CMK (cell line): ENCODE measurements around the gene CHRNA3.
A peak's percentile ranks its signal among the peaks of the same experiment; 100 is the strongest.

Experiments used
- DNase-seq: peaks from one replicate; pipeline ENCODE4 v3.0.0-alpha.2; 2010; ENCODE audit warnings: low read depth

CHRNA3 gene

DNA sequence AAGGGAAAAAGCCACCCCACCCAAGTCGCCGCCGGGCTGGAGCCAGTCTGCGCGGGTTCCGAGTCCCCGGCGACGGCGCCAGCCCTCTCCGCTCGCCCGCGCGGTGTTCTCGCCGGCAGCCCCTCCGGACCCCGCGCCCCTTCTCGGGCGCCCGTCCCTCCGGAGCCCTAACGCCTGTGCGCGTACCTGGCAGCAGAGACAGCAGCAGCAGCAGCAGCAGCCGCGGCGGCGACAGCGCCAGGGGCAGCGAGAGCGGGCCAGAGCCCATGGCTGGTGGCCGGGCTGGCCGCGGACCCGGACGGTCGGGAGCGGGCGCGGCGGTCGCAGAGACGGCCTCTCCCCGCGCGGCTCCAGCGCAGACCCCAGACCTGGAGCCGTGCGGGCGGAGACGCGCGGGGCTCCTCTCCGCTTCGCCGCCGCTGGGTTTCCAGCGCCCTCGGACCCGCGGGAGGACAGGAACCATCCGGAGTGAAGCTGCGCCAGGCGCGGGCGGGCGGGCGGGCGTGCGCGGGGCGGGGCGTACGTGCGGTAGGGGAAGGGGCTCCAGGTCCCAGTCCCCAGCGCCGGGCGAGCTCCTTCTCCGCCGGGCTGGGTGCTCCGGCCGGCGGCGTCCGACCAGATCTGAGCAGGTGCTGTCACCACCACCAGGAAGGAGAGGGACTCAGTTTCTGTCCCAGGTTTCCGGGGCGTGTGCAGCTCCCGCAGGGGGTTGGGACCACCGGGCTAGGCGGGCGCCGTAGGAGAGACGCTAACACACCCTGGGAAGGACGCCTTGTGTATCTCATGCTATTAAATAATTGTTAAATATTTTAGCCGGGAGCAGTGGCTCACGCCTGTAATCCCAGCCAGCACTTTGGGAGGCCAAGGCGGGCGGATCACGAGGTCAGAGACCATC, at the start of gene CHRNA3:
Gene CHRNA3, minus strand, starts transcription at position 470 of the 895 bp plus-strand sequence. Its CDS starts 202 bp downstream, at position 268.
- DNase-seq: no peak

DNA sequence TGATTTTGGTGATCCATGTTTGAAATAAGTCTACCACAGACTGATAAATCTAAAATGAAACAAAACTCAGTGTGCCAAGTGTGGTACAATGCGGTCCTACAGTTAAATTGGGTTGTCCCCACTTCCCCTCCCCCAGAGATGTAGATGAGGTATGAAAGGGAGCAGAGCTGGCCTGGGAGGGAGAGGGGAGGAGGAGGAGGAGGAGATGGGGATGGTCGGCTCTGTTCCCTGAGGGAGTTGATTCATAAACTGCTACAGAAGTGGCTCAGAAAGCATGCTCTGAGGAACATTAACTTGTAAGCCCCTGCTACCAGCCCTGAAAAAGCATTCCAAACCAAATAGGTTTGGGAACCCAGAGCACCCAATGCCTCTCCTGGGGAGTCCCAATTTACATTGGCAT, 48.2 kb upstream of the CHRNA3 start:
- no peak for DNase-seq

DNA sequence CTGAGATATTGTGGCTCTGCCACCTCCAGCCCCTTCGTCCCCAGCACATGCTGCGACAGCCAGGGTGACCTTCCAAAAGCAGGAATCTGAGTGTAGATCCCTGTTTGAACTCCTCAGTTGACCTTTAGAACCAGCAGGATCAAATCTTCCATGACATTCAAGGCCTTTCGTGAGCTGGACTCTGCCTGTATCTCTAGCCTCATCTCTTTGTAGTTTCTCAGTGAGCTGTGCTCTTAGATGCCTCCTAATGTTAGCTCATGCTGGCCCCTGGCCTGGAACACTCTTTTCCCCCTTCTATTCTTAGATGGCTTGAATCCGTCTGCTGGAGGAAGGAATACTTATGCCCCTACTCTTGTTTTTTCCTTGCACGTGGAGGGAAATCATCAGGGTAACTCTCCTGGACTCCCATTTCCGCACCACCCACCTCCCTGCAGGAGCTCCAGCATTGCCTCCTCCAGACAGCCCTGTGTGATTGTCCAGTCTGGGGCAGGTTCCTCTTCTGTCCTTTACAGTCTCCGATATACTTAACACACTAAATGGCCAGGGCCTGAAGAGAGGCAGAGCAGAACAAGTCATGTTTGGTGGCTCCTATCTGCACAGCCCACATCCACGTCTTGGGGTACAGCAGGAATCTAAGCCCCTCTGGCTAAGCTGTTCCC, 46.9 kb upstream of the CHRNA3 start:
- no peak for DNase-seq

DNA sequence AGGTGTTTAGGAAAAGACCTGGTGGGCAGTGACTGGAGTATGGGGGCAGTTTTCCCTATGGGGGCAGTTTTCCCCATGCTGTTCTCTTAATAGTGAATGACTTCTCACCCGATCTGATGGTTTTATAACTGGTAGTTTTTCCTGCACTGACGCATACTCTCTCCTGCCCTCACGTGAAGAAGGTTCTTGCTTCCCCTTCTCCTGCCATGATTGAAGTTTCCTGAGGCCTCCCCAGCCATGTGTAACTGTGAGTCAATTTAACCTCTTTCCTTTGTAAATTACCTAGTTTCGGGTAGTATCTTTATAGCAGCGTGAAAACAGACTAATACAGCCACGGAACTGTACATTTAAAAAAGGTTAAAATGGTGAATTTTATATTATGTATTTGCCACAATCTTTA, 45.2 kb upstream of the CHRNA3 start:
- DNase-seq: no peak

DNA sequence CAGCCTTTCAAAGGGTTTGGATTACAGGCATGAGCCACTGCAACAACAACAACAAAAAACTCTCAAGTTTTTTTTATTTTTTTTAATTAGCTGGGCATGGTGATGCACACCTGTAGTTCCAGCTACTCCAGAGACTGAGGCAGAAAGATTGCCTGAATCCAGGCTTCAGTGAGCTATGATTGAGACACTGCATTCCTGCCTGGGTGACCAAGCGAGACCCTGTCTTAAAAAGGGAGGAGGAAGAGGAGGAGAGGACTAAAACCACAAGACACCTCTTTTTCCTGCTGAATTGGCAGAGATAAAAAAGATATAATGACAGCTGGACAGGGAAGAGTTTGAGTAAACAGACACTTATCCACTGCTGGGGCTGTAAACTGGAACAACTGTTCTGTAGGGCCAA, 42.9 kb upstream of the CHRNA3 start:
- DNase-seq: no peak

DNA sequence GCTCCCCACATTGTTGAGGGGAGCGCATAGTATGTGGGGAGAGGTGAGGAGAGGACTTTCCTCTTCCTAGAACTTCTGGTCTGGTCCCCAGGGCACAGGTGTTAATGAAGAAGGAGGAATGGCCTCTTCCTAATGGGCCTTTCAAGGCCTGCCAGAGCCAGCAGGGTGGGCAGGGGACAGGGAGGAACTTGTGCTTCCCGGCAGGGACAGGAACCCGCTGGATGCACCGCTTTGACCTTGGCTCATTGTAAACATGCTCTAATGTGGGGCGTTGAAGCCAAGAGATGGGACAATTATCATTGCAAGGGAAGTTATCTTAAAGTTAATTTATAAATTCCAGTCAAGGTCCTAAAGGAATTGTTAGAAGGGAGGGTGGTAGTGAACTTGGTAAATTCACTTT, 41.2 kb upstream of the CHRNA3 start:
- no peak for DNase-seq

DNA sequence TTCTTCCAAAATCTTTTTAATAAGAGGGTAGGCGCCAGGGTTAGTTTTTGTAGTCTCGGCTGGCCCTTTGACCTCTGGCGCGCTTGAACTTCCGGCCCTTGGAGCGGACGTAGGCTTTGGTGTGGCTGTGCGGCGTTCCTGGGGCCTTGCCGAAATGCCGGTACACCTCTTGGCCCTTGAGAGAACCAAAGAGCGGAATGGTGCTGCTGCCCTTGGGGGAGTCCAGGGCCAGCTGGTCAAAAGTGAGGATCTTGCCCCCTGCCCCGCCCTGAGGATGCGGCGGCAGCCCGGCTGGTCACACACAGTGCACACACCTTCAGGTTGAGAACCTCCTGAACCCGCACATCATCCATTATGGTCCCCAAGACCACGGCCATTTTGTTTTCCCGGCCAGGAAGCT, 40.2 kb upstream of the CHRNA3 start:
- no peak for DNase-seq

DNA sequence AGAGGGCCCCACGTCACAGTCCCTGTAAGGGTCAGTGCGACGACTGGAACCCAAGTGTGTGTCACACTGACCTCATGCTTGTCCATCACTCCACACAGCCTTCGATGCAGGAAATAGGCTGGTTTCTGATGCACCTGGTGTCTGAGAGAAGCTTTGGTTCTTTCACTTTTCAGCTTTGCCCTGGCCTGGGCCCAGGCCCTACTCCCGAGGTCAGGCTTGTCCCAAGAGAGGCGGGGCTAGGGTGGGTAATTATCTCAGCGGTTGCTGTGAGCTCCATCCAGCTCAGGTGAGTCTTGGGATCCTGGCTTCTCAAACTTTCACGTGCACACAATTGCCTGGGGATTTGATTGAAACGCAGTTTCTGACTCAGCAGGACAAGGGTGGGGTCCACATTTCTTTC, 39.8 kb upstream of the CHRNA3 start:
- no peak for DNase-seq

DNA sequence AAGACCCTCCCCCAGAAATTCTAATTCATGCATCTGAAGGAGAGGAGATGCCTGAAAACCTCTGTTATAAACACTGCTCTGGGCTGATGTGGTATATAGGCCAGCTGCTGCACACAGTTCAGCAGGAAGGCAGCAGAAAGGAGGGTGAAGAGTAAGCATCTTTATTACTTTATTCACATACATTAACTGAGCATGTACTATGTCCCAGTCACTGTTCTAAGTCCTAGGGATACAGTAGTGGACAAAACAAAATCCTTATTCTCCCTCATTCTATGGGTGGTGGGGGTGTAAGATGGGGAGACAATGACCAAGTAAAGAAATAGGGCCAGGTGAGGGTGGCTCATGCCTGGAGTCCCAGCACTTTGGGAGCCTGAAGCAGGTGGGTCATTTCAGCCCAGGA, 38.0 kb upstream of the CHRNA3 start:
- no peak for DNase-seq

DNA sequence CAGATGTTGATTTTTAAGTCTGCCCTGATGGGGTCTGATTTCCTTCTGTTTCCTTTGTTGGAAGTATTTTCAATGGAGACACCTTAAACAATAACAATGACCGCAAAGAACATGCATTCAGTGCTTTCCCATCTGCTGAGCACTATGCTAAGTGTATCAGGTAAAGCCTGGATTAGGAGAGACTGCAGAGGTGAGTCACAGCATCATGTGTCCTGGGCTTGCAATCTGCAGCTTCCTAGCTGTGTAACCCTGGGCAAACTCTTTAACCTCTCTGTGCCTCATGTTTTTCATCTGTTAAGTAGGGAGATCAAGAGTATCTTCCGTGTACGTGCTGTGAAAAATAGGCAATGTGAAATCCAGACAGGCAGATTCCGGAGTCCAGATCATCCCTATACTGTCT, 33.5 kb upstream of the CHRNA3 start:
- no peak for DNase-seq

DNA sequence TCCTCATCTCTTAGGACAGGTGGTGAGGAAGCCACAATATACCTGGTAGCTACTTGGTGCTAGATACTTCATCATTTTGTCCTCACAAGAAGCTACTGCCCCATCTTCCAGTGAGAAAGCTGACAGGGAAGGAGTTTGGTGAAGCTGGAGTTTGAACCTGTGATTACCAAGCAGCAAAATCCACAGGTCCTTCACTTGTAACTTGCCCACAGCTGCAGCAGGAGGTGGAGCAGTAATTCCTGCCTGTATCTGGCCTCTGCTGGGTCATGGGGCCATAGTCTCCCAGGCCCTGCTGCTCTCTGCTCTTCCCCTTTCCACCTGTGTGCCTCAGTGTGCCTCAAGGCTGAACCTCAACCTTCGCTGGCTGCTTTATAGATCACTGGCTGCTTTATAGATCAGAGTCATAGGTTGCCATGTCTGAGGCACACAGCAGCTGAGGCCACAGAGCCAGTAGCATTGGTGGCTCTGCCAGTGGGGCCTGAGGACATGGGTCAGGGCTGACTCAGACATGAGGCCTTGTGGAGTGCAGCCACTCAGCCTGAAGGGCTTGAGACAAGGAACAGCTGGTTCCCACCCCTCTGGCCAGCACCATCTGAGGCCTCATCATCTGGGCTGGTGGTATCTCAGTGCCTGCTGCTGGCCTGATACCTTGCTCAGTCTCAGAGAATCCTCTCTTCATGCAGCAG, 31.3 kb upstream of the CHRNA3 start:
- no peak for DNase-seq

DNA sequence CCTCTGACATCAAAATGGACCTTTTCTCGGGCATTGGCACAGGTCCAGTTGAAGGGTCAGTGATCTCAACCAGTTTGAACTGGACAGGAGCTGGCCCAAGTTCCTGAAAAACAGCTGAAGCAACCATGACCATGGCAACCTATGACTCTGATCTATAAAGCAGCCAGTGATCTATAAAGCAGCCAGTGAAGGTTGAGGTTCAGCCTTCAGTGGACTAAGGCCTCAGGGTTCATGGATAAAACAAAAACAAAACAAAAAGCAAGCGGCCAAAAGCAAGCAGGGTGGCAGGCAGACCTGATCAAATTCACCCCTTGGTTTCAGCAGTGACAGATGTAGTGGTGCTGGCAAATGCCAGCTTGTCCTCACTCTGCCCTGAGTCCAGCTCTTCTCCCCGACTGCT, 30.2 kb upstream of the CHRNA3 start:
- no peak for DNase-seq

DNA sequence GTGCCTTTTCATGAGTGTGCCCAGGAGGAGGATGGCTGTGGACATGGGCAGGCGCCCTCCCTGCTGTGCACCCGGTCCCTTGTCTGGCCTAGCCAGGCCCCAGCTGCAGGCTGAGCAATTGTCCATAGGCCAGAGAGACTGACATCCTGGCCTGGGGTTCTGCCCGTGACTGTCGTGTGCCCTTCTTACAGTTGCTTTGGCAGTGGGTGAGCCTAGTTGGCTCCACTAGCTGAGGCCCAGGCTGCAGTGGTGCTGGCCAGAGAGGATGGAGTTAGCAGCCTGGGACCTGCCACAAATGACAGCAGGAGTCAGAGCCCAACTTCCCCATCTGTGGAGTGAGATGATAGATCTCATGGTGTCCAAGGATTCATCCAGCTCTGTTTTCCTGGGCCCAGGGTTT, 29.2 kb upstream of the CHRNA3 start:
- no peak for DNase-seq

DNA sequence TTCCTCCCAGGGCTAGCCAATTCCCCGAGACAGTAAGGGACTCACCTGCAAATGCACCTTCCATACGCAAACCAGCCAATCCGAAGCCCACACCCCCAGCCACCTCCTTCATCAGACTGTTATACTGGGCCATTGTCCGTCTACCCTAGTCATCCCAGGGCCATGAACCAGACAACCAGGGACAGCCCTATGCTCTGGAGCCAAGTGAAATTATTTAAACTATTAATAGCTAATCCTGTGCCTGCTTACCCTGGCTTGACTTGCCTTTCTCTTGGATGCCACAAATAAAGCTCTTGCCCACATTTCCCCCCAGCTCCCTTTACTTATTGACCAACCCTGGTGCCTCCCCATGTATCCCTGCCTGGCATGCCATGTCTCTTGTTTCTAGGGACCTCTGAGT, 24.2 kb upstream of the CHRNA3 start:
- no peak for DNase-seq

DNA sequence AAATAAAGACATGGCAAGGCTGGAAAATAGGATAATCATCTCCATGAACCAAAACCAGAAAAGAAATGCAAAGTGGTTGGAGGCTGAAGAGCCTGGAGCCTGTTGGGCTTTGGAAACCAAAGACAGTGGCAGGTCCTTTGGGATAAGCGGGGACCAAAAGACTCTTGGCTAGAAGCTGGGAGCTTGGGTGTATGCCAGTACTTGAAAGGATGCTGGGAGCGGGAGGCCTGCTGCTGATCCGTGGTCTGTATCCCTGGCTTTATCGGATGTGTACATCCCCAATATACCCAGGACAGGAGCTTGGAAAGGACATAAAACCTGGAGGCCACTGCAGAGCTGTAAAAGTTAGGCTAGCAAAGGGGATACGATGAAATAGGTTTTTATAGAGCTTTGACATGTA, 21.5 kb upstream of the CHRNA3 start:
- DNase-seq: no peak

DNA sequence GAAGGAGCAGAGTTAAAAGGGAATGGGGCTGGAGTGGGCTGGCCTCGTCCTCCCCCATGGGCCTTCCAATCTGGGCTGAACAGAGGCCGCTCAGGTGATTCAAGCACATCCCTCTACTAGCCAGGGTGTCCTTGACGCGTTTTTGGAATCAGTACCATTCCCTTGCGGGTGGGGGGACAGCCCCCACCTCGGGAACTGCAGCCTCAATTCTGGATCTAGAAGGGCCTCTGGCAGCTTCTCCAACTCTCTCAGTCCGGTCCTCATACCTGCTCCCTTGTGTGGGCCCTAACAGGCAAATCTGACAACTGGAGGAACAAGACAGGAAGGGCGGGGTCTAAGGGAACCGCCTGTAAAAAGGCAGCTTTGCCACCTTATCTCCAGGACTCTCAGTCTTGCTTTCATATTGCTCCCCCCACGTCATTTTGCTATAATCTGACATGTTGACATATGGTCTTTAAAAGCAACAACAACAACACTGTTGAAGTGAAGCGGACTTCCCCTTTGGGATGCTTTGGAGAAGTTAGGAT, 21.0 kb upstream of the CHRNA3 start:
- no peak for DNase-seq

DNA sequence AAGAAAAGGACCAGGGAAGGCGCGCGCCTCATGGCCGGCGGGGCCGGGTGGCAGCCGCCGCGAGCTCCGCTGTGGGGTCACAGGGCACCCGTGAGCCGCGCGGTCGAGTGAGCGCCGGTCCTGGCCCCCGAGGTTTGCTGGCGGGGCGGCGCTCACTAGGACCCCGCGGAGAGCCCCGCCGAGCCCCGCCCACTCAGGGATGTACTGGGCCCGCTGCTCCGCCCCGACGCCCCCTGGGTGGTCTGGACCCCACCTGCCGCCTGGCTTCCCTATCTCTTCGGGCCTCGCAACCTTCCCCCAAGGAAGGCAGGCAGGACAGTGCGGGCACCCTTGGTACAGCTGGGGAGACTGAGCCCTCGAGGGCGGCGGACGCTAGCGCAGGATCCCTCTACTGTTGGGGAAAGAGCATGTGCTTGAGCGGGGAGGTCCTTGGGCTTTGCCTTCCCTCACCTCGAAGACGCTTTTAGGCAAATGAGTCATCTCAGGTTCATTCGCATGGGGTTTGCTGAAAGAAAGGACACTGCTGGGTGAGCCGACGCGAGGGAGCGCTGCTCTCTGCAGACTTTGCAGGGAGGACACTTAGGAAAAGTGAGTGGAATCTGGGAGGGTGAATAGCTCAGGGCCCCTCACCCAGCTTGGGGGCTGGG, 20.4 kb upstream of the CHRNA3 start, which contains the start of gene CHRNB4:
Gene CHRNB4, minus strand, starts transcription at position 109 of the 647 bp plus-strand sequence. Its CDS starts 77 bp downstream, at position 32.
- no peak for DNase-seq

DNA sequence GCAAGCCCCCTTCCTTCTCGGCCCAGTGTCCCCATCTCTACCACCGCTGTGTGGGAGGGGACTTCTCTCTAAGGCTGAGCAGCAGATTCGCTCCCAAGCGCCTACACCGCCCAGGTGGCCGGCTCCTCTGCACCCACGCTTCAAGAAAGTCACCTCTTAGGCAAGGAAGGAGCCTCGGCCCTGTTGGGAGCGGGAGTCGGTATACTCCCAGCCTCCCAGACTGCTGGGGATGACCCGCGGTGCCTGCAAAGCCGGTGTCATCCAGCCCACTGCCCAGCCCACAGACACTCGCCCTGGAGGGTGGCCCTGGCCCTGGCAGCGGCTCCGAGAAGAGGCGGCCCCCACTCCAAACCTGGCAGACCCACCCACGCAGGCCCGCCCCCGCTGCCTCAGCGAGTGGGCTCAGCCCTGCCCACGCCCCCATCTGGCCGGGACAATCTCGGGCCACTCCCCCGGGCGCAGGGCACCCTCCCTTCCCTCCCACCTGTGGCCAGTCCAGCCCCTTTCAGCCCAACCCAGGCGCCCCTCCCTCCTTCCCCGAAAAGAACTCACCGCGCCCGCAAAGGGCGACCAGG, 19.8 kb upstream of the CHRNA3 start:
- DNase-seq: no peak

DNA sequence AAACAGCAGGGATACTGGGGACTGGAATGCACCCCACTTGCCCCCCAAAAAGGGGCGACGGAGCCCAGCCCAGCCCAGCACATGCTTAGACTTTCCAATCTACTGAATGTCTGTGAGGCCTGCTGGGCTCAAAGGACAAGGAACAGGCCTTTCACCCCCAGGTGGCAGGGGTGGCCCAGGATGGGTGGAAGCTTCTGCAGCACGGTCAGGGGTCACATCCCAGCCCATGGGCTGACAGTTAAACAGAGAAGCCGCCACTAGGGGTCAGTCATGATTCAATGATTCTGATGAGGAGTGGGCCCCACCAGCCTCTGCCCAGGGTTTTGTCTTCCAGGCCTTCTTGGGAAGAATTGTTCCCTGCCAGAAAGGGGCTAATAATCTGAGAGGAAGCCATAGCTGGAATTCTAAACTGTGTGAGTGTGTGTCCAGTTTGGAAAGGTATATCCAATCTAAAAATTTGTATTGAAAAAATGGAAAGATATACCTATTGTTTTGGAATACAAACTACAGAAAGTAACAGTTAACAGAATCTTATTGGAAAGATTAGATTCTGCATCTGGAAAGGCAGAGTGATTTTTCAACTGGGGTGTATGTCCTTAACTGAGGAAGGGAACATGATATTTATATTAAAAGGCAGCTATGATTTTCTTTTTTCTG, 18.0 kb upstream of the CHRNA3 start:
- peak; percentile 40 for DNase-seq

DNA sequence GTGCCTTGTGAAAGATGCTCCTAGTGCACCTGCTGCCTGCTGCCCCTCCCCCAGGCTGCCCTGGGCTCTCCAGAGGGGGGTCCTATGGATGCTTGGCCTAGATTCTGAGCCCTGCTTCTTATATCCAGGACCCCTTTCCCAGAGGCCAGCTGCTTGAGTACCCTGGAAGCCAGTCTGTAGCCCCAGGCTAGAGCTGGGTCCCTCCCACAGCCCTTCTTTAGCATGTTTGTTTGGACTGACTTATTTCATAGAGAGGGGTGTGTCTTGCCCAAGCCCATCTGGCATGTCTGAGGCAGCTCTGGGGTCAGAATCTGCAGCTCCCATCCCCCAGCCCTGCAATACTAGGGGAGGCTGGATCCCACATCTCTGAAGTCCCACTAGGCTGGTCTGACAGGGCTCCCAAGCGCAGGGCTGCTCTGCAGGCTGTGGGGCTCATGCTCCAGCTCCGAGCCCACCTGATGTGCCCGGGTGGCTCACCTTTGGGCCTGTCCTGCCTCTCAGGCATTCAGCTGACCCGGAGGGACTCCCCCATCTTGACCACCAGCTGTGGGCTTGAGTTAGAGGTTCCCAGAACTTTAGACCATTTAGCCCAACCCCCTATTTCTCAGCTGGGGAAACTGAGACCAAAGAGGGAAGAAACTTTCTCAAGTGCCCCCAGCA, 17.1 kb upstream of the CHRNA3 start:
- DNase-seq: no peak
